CD1c-positive myeloid dendritic cell (primary cell): ENCODE measurements around the gene DGCR6L.
"Not testable (repeated sequence)": the region's sequence is repeated elsewhere in the genome, so short reads cannot be mapped to it uniquely, and the experiment has no call there.

ENCODE experiments used
- DNase-seq: peaks from one replicate; pipeline ENCODE4 v3.0.0-alpha.2; 2016; ENCODE audit errors: extremely low spot score

DGCR6L gene

GRCh38 chr22:20308806-20309650 lies 10.8 kb downstream of the DGCR6L start:
- not testable (repeated sequence) for DNase-seq

- not testable (repeated sequence) for DNase-seq
Measured at GRCh38 chr22:20307448-20308447, 12.1 kb downstream of the DGCR6L start.

GRCh38 chr22:20306646-20307447 lies 13.0 kb downstream of the DGCR6L start:
- not testable (repeated sequence) for DNase-seq

GRCh38 chr22:20305894-20306645 lies 13.8 kb downstream of the DGCR6L start:
- no peak for DNase-seq

- DNase-seq = not testable (repeated sequence)
Measured at GRCh38 chr22:20305230-20305893, 14.5 kb downstream of the DGCR6L start.

GRCh38 chr22:20304646-20305045 lies 15.2 kb downstream of the DGCR6L start:
- DNase-seq = no peak

GRCh38 chr22:20303229-20303534 lies 16.7 kb downstream of the DGCR6L start:
- DNase-seq = not testable (repeated sequence)

- no peak for DNase-seq
Measured at GRCh38 chr22:20302438-20303228, 17.2 kb downstream of the DGCR6L start.

- no peak for DNase-seq
Measured at GRCh38 chr22:20299746-20300136, 20.1 kb downstream of the DGCR6L start.

- peak; percentile 95 for DNase-seq
Measured at GRCh38 chr22:20298803-20299745, 20.8 kb downstream of the DGCR6L start.

- no peak for DNase-seq
Measured at GRCh38 chr22:20298110-20298802, 21.6 kb downstream of the DGCR6L start.

- DNase-seq = no peak
Measured at GRCh38 chr22:20297414-20298109, 22.3 kb downstream of the DGCR6L start.

- DNase-seq = no peak
Measured at GRCh38 chr22:20296598-20296997, 23.3 kb downstream of the DGCR6L start.

GRCh38 chr22:20295262-20296064 lies 24.4 kb downstream of the DGCR6L start:
- no peak for DNase-seq

GRCh38 chr22:20292673-20293232 lies 27.1 kb downstream of the DGCR6L start:
- no peak for DNase-seq

GRCh38 chr22:20292108-20292507 lies 27.8 kb downstream of the DGCR6L start:
- no peak for DNase-seq
